Skeletal muscle cell (primary cell): ENCODE data around the gene BEND3.
A peak's percentile ranks its signal among the peaks of the same experiment; 100 is the strongest.
"Not testable (repeated sequence)": the region's sequence is repeated elsewhere in the genome, so short reads cannot be mapped to it uniquely, and the experiment has no call there.

ENCODE experiments used
- DNase-seq: peaks from one replicate; pipeline ENCODE4 v3.0.0-alpha.2; 2010; ENCODE audit warnings: low read depth
- H3K4me3 ChIP-seq: 2 replicates; pipeline ENCODE4 v1.5.1; 2011; ENCODE audit warnings: low read depth, mild to moderate bottlenecking, control low read depth, low read length, moderate library complexity

BEND3 gene

GRCh38 chr6:107114926-107115694 lies at the start of gene BEND3:
Gene BEND3 (minus strand): TSS chr6:107115515. CDS start chr6:107099285, 16,230 bp downstream.
- no peak for DNase-seq
- peak within 1 kb of the TSS; percentile 77 for H3K4me3 ChIP-seq

GRCh38 chr6:107164299-107164698 lies 49.0 kb upstream of the BEND3 start:
- not testable (repeated sequence) for H3K4me3 ChIP-seq, DNase-seq

- H3K4me3 ChIP-seq, result no peak overlapping the region
- DNase-seq, result no peak
Observed at GRCh38 chr6:107161521-107161920, 46.2 kb upstream of the BEND3 start.

GRCh38 chr6:107156617-107157016 lies 41.3 kb upstream of the BEND3 start:
- no peak overlapping the region for H3K4me3 ChIP-seq
- DNase-seq, result no peak

GRCh38 chr6:107154801-107155160 lies 39.5 kb upstream of the BEND3 start:
- DNase-seq, result no peak
- H3K4me3 ChIP-seq, result no peak overlapping the region

GRCh38 chr6:107154131-107154800 lies 39.0 kb upstream of the BEND3 start:
- DNase-seq, result no peak
- no peak overlapping the region for H3K4me3 ChIP-seq

GRCh38 chr6:107152638-107153430 lies 37.5 kb upstream of the BEND3 start:
- H3K4me3 ChIP-seq, result no peak overlapping the region
- DNase-seq, result peak; percentile 4

GRCh38 chr6:107144666-107145065 lies 29.4 kb upstream of the BEND3 start:
- H3K4me3 ChIP-seq, result no peak overlapping the region
- DNase-seq, result no peak

GRCh38 chr6:107144014-107144413 lies 28.7 kb upstream of the BEND3 start:
- H3K4me3 ChIP-seq, result no peak overlapping the region
- DNase-seq, result no peak

GRCh38 chr6:107140581-107140980 lies 25.3 kb upstream of the BEND3 start:
- DNase-seq, result no peak

GRCh38 chr6:107136324-107136723 lies 21.0 kb upstream of the BEND3 start:
- not testable (repeated sequence) for H3K4me3 ChIP-seq, DNase-seq

More at GRCh38 chr6:107140581-107140980, 25.3 kb upstream of the BEND3 start:
- no peak overlapping the region for H3K4me3 ChIP-seq

- DNase-seq, H3K4me3 ChIP-seq: not testable (repeated sequence)
Observed at GRCh38 chr6:107135048-107135680, 19.8 kb upstream of the BEND3 start.

- DNase-seq, result no peak
- no peak overlapping the region for H3K4me3 ChIP-seq
Observed at GRCh38 chr6:107132330-107132954, 17.1 kb upstream of the BEND3 start.

- H3K4me3 ChIP-seq, result no peak overlapping the region
- DNase-seq, result no peak
Observed at GRCh38 chr6:107129370-107129925, 14.1 kb upstream of the BEND3 start.

GRCh38 chr6:107128577-107128976 lies 13.3 kb upstream of the BEND3 start:
- H3K4me3 ChIP-seq, result no peak overlapping the region
- no peak for DNase-seq

GRCh38 chr6:107128175-107128574 lies 12.9 kb upstream of the BEND3 start:
- no peak overlapping the region for H3K4me3 ChIP-seq
- DNase-seq, result no peak

GRCh38 chr6:107125771-107126170 lies 10.5 kb upstream of the BEND3 start:
- no peak for DNase-seq
- H3K4me3 ChIP-seq, result no peak overlapping the region

- H3K4me3 ChIP-seq, result no peak overlapping the region
- no peak for DNase-seq
Observed at GRCh38 chr6:107124934-107125348, 9.6 kb upstream of the BEND3 start.

- no peak for DNase-seq
- H3K4me3 ChIP-seq, result no peak overlapping the region
Observed at GRCh38 chr6:107123501-107123900, 8.2 kb upstream of the BEND3 start.
